Fibroblast of lung (primary cell): ENCODE results near the gene LMO4.

Experiments
- EZH2 ChIP-seq: IDR thresholded peaks from 2 replicates; pipeline ENCODE4 v1.5.1; 2012; ENCODE audit warnings: low read length, control low read depth, mild to moderate bottlenecking; ENCODE audit errors: missing control alignments
- TF ChIP-seq, protein P1 (sequence below), 2 donors: IDR thresholded peaks in 1 of 2; conservative IDR thresholded peaks in 1 of 2; 1 replicate in 1 of 2; 2 replicates in 1 of 2; pipeline ENCODE4 v1.5.1; 2011 to 2012; ENCODE audit warnings: low read length in 2 of 2, control low read depth in 1 of 2, inconsistent platforms in 1 of 2, low read depth in 1 of 2, mild to moderate bottlenecking in 1 of 2

DNA sequence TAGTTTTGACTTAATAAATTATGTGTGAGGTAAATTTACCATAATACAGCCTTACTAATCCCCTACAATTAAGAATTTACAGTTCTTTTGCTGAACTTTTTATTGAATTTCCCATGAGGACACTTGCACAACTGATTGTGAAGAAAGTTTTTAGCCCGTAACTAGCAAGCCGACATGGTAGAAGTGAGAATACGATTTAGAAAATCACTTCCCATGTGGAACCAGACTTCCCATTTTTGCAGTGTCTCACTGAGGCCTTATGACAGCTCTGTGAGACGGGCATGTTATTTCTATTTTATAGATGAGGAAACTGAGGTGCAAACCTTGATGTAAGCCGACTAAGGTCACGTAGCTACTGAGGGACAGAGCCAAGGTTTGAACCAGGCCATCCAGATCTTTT lies 32.5 kb upstream of the LMO4 start:
- TF ChIP-seq, protein P1, sequence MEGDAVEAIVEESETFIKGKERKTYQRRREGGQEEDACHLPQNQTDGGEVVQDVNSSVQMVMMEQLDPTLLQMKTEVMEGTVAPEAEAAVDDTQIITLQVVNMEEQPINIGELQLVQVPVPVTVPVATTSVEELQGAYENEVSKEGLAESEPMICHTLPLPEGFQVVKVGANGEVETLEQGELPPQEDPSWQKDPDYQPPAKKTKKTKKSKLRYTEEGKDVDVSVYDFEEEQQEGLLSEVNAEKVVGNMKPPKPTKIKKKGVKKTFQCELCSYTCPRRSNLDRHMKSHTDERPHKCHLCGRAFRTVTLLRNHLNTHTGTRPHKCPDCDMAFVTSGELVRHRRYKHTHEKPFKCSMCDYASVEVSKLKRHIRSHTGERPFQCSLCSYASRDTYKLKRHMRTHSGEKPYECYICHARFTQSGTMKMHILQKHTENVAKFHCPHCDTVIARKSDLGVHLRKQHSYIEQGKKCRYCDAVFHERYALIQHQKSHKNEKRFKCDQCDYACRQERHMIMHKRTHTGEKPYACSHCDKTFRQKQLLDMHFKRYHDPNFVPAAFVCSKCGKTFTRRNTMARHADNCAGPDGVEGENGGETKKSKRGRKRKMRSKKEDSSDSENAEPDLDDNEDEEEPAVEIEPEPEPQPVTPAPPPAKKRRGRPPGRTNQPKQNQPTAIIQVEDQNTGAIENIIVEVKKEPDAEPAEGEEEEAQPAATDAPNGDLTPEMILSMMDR (conservative IDR thresholded peaks at IDR 0.05 in 1 of 2, IDR thresholded peaks at IDR 0.05 in 1 of 2; ENCODE audit: low read depth in 1 of 2, low read length in 2 of 2): no peak
- TF ChIP-seq EZH2: no peak
